Mucosa of descending colon (tissue), 3 donors: ENCODE results near the gene C10orf90. TPM values are rescaled to one million over a fixed set of nuclear protein-coding genes. Genes with fewer than 3 reads are reported as not detected.

Experiments
- ATAC-seq: fragments of 200-7000 bp; cut with Tn5 transposase; one replicate; pipeline ENCODE4 v1.9.1; 2020; ENCODE audit warnings: mild to moderate bottlenecking, moderate library complexity
- DNase-seq, 3 donors: peaks; one replicate each; pipeline ENCODE4 v3.0.0-alpha.2; 2020
- H3K36me3 ChIP-seq: fragments of 200-600 bp; one replicate; pipeline ENCODE4 v1.8.0; 2021; ENCODE audit warnings: low read depth, mild to moderate bottlenecking
- H3K4me1 ChIP-seq: fragments of 200-600 bp; one replicate; pipeline ENCODE4 v1.8.0; 2021; ENCODE audit warnings: low read depth, mild to moderate bottlenecking
- H3K4me3 ChIP-seq: fragments of 200-600 bp; one replicate; pipeline ENCODE4 v1.8.0; 2021; ENCODE audit warnings: mild to moderate bottlenecking
- H3K9me3 ChIP-seq: fragments of 200-600 bp; one replicate; pipeline ENCODE4 v1.8.0; 2021; ENCODE audit warnings: mild to moderate bottlenecking
- CTCF ChIP-seq: fragments of 200-600 bp; IDR thresholded peaks from one replicate; pipeline ENCODE4 v1.8.0; 2022; ENCODE audit warnings: antibody characterized with exemption, mild to moderate bottlenecking
- intact Hi-C, 2 donors: fragments of 100-400 bp; cut with DNase I in 1 of 2; cut with micrococcal nuclease in 1 of 2; formaldehyde crosslinking; loops; one replicate each; pipeline versions ENCODE4 v1.11.0 to v1.11.1; 2022; cut with DNase I, micrococcal nuclease
- total RNA-seq, 3 donors: library from RNA; stranded (reverse); fragmentation: NEBNext Ultra II Directional in 2 of 3; extraction: Animal tissue kit (Norgen Biotek cat#: 25700) in 2 of 3; gene quantifications; one replicate each; pipeline versions ENCODE4 v1.2.1 to v1.2.4, GENCODE V29; 2021 to 2023
- donor health status: DM: no; HTN: no; CAD: no; lungs with moderate emphysema.
- donor health status: DM: no; HTN: no; CAD: no.
- donor health status: DM: no; HTN: yes; CAD: no.

C10orf90 gene
- total RNA-seq, 3 donors from 2014 or later, result 1.1 TPM; not detected in 2

DNA sequence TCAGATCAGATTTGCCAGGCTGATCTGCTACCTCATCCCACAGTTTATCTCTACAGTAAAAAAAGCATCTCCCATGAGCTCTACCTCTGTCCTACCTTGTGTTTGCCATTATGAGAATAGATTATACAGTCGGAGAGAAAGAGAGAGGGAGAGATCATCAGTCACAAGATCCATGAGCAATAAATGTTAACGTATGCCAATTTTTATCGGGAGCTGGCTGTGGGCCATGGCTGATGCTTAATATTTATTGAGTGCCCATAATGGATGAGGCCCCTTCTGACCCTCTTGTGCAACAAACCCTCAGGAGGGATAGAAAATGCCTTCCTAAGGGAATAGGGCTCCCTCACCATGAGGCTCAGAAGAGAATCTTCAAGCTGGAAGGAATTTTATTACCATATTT is 52.8 kb downstream of the C10orf90 start:
- no peak for TF ChIP-seq CTCF
- ATAC-seq (no peak), DNase-seq (no peak)
- intact Hi-C loops, result no loop called here
- Histone ChIP-seq H3K4me3 (no peak overlapping the region), H3K4me1 (no peaks in the 10 kb centered on the region), H3K9me3 (no peaks in the 10 kb centered on the region), H3K36me3 (no peaks in the 10 kb centered on the region)

GRCh38 chr10:126617208-126617607 is 53.3 kb downstream of the C10orf90 start:
- no peak for DNase-seq
- Histone ChIP-seq H3K36me3 (no peaks in the 10 kb centered on the region), H3K4me1 (no peaks in the 10 kb centered on the region), H3K9me3 (no peaks in the 10 kb centered on the region), H3K4me3 (no peak overlapping the region)
- intact Hi-C loops, result no loop called here
- ATAC-seq, result no peak
- TF ChIP-seq CTCF, result no peak

GRCh38 chr10:126616737-126617136 is 53.8 kb downstream of the C10orf90 start:
- no peak for TF ChIP-seq CTCF
- intact Hi-C loops, result no loop called here

GRCh38 chr10:126611303-126611702 is 59.2 kb downstream of the C10orf90 start:
- intact Hi-C loops, result no loop called here
- no peaks in the 10 kb centered on the region for H3K9me3 ChIP-seq
- H3K36me3 ChIP-seq, result no peaks in the 10 kb centered on the region
- no peak overlapping the region for H3K4me3 ChIP-seq
- DNase-seq, result no peak
- ATAC-seq, result no peak
- no peaks in the 10 kb centered on the region for H3K4me1 ChIP-seq
- TF ChIP-seq CTCF, result no peak

More at GRCh38 chr10:126616737-126617136, 53.8 kb downstream of the C10orf90 start:
- ATAC-seq (no peak), DNase-seq (no peak)
- H3K9me3 ChIP-seq, result no peaks in the 10 kb centered on the region
- no peaks in the 10 kb centered on the region for H3K36me3 ChIP-seq
- no peak overlapping the region for H3K4me3 ChIP-seq
- no peaks in the 10 kb centered on the region for H3K4me1 ChIP-seq

GRCh38 chr10:126609566-126609965 is 60.9 kb downstream of the C10orf90 start:
- intact Hi-C loops, result no loop called here
- Histone ChIP-seq H3K9me3 (no peaks in the 10 kb centered on the region), H3K4me3 (no peak overlapping the region), H3K36me3 (no peaks in the 10 kb centered on the region), H3K4me1 (no peaks in the 10 kb centered on the region)
- DNase-seq (no peak), ATAC-seq (no peak)
- no peak for TF ChIP-seq CTCF
